ENCODE data around the gene IRGM.

DNA sequence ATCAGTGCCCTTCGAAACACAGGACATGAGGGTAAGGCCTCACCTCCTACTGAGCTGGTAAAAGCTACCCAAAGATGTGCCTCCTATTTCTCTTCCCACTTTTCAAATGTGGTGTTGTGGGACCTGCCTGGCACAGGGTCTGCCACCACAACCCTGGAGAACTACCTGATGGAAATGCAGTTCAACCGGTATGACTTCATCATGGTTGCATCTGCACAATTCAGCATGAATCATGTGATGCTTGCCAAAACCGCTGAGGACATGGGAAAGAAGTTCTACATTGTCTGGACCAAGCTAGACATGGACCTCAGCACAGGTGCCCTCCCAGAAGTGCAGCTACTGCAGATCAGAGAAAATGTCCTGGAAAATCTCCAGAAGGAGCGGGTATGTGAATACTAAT lies 1.9 kb downstream of the IRGM start:
- TF ChIP-seq, protein P1, sequence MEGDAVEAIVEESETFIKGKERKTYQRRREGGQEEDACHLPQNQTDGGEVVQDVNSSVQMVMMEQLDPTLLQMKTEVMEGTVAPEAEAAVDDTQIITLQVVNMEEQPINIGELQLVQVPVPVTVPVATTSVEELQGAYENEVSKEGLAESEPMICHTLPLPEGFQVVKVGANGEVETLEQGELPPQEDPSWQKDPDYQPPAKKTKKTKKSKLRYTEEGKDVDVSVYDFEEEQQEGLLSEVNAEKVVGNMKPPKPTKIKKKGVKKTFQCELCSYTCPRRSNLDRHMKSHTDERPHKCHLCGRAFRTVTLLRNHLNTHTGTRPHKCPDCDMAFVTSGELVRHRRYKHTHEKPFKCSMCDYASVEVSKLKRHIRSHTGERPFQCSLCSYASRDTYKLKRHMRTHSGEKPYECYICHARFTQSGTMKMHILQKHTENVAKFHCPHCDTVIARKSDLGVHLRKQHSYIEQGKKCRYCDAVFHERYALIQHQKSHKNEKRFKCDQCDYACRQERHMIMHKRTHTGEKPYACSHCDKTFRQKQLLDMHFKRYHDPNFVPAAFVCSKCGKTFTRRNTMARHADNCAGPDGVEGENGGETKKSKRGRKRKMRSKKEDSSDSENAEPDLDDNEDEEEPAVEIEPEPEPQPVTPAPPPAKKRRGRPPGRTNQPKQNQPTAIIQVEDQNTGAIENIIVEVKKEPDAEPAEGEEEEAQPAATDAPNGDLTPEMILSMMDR (IDR thresholded peaks at IDR 0.05; ENCODE audit: poor library complexity) = no peak
- TF ChIP-seq EZH2phosphoT487 (IDR thresholded peaks at IDR 0.05; ENCODE audit: low read depth, severe bottlenecking, unreplicated experiment) = no peak
